Stimulated activated CD4-positive, alpha-beta T cell treated with anti-CD3 and anti-CD28 coated beads, Interleukin-4, amount 100 ng/mL, for 48 hours (primary cell): ENCODE data around the gene EHMT1.
A peak's percentile ranks its signal among the peaks of the same experiment; 100 is the strongest.

Source experiments
- DNase-seq, 2 donors: peaks; one replicate each; pipeline ENCODE4 v3.0.0-alpha.2; 2020; ENCODE audit warnings: low read depth in 2 of 2

The EHMT1 gene

DNA sequence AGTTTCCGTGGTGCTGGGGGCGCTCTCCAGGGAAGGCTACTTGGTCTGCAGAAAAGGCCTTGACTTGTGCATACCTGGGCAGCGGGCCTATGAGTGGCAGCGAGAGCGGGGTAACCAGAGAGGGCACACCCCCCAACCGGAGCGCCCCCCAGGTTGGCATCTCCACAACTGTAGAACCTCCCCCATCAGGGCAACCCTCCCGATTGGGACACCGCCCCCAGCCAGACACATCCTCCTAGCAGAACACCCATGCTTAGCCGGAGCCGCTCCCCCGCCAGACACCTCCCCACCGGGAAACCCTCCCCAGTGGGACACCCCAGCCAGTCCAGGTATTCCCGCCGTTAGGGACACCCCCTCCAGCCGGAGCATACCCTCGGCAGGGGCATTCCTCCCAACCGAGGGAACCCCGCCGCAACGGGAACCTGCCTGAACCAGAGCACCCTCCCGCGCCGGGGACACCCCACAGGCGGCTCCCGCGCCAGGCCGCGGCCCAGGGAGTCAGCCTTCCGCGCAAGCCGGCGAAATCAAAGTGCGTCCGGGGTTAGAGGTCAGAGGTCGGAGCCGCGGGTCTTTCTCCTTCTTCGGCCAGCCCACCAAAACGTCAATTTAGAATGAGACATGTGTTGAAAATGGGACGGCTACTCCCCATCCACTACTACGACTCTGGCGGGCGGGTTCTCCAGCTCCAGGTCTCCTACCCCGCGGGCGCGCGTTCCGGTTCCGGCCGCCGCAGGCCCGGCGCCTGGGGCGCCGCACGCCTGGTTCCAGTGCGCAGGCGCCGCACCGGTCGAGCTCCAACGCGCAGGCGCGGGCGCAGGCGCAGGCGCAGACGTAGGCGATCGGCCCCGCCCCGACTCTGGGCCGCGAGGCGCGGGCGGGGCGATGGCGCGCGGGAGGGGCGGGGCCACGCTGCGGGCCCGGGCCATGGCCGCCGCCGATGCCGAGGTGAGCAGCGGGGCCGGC lies at the start of gene EHMT1:
Gene EHMT1, plus strand, starts transcription at position 901 of the 963 bp plus-strand sequence. Its CDS starts 24 bp downstream, at position 925.
- peak; percentile 81 to 84 for DNase-seq

DNA sequence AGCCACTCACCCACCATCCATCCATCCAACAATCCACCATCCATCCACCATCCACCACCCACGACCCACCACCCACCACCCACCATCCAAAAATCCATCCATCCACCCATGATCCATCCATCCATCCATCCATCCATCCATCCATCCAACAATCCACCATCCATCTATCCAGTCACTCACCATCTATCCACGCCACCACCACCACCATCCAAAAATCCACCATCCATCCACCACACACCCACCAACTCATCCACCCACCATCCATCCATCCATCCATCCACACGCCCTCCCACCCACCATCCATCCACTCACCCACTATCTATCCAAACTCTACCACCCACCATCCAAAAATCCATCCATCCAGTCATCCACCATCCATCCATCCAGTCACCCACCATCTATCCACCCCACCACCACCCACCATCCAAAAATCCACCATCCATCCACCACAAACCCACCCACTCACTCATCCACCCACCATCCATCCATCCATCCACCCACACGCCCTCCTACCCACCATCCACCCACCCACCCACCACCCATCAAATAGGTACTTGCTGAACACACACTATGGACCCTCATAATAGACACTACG lies 49.1 kb upstream of the EHMT1 start:
- DNase-seq: no peak

DNA sequence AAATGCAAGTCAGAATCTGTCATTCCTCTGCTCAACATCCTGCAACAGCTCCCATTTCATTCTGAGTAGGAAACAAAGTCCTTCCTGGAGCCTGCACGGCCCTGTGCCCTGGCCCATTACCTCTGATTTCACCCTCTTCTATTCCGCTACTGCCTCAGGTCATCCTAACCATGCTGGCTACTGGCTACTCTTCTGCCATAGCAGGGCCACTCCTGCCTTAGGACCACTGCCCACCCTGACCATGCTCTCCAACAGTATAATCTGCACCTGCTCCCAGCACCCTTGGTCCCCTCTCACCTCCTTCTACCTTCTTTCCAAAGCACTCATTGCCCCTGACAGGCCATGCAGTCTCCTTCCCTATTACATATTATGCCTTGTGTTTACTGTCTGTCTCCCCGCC lies 48.2 kb upstream of the EHMT1 start:
- DNase-seq: no peak

DNA sequence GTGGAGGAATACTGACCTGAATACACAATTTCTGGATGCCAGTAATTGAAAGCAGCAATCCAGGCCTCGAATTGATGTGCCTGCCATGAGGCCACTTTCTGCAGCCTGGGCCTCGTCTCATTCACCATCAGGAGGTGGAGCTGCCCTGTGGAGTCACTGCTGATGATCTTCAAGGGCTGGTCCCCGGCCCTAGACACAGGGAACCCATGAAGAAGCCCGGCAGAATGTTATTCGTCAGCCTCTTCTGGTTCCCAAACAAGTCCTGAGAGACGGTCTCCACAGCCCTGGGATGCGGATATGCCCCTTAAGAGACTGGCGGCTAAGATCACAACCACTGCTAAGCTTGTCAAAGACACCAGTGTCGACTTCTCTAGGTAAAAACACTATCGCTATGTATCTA lies 44.6 kb upstream of the EHMT1 start:
- DNase-seq: no peak

DNA sequence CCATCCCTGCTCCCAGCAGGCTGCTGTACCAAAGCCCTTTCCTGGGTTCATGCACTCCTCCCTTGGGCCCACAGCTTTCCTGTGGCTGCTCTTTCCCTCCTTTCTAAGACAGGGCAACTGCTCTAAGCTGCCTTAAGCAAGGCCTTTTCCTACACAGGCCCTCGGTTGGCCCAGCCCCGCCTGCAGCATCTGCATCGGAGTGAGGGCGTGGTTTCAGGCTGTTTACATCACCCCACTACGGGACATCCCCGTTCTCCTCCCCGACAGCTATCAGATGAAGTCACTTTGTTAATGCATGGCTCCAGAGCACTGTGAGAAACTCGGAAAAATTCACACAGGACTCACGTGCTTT lies 43.5 kb upstream of the EHMT1 start:
- DNase-seq: no peak

DNA sequence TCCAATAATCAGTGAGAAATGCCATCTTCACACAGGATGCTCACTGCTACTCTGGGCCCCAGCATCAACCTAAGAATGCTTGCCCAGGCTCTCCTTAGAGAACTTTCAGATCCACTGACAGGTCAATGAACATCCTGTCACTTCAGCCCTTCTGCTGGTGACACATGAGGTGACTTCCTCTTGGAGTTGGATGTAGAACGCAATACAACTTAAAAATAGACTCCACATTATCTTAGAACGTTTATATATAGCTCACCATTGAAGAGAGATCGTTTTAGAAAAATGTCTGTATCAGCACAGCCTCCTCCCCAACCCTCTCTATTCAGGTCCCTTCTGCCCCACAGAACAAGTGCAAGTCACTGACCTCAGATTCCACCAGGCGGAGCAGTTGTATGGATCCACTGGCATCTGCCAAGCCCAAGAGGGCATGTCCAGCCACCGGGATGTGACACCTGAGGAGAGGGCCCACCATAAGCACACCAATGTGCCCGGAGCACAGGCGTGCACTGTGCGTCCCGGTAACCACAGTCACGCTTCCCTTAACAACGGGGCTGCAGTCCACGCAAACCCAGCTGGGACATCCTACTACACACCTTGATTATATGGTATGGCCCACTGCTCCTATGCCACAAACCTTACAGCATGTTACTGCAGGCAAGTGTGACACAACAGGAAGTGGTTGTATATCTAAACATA lies 42.9 kb upstream of the EHMT1 start:
- no peak for DNase-seq

DNA sequence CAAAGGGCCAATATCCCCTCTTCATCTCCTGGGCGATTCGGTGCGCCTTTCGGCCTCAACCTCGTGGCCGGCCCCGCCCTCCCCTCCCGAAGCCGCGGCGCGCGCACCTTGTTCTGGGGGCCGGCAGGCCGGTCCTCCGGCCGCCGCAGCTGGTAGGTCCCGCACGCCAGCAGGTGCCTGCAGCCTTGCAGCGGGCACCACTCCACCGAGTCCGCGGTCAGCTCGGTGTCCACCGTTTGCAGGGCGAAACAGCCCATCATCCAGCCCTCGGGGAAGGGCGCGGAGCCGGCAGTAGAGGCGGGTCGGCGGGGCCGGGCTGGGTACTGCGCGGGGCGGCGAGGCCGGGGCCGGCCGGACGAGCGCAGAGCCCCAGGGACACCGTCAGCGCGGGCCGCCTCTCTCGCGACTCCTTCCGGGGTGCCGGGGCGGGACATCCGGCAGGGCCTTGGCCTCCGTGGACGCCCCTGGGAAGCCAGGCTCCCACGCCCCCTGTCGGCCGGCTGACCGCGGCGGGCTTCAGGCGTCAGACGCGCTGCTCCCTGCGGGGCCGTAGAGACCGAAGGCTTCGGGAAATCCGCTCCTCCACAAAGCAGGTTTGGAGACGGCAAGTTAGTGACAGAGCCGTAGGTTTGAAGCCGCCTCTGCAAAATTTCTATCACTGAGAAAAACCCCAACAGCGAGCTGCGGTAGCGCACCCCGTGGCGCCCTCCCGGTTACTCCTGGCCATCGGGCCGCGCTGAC lies 40.1 kb upstream of the EHMT1 start, which contains the start of gene DPH7:
Gene DPH7, minus strand, starts transcription at position 408 of the 741 bp plus-strand sequence. Its CDS starts 148 bp downstream, at position 260.
- peak; percentile 94 to 96 for DNase-seq

DNA sequence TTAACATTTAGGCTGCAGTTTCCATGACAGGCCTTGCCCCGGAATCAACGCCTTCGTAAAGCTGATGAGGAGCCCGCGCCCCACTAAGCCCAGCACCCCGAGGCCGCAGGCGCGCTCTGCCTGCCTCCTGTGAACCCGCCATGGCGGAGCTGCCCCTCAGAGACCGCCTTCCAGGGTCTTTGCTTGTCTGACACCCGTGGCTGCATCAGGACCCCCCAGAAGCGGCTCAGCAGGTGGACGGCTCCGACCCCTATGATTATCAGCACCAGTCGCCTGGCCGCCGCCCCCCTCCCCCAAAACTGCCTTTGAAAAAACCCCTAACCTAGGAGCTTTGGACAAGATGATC lies 39.6 kb upstream of the EHMT1 start:
- no peak for DNase-seq

DNA sequence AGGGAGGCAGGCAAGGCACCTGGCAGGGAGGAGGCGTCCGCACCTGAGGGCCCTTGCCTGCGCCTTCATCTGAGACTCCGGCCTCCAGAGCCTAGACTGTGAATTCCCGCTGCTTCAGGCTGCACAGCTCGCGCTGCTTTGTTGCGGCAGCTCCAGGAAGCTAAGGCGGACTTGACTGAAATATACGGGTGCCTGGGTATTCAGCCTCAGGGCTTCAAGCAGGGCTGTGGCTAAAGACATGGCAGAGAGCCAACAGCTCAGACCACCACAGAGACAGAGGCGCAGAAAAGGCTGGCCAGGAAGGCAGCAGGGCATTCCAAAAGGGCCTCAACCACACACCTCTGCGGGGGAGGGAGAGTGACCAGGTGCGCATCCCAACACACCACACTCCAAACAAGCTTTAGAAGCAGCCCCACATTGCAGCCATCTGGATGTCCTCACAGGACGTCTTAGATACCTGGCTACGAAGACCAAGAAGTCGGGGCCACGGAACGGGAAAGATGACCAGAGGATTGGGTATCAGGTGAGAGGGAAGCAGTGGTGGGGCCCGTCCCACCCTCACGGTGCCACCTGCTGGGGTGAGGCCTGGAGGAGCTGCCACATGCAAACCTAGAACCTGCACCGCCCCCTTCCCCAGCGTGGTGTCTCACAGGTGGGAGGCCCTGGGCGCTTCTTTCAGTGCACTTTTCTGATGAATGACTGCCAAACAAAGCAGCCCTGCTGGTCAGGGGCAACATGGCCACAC lies 38.4 kb upstream of the EHMT1 start:
- no peak for DNase-seq

DNA sequence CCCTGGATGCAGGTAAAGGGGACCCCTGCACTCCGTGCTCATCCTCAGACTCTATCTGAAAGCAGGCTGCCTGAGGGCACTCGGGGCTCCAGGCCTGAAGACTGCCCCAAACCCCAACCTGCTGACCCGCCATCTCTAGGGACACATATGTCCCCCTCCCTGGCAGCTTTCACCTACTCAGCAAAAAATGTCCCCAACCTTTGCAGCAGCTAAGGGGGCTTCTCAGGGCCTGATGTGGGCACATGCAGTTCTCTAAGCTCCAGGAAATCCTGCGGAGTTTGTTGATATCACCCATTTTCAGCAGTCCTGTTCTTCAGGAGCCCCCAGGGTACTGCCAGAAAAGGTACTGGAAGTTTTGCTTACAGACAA lies 37.9 kb upstream of the EHMT1 start:
- DNase-seq: no peak

DNA sequence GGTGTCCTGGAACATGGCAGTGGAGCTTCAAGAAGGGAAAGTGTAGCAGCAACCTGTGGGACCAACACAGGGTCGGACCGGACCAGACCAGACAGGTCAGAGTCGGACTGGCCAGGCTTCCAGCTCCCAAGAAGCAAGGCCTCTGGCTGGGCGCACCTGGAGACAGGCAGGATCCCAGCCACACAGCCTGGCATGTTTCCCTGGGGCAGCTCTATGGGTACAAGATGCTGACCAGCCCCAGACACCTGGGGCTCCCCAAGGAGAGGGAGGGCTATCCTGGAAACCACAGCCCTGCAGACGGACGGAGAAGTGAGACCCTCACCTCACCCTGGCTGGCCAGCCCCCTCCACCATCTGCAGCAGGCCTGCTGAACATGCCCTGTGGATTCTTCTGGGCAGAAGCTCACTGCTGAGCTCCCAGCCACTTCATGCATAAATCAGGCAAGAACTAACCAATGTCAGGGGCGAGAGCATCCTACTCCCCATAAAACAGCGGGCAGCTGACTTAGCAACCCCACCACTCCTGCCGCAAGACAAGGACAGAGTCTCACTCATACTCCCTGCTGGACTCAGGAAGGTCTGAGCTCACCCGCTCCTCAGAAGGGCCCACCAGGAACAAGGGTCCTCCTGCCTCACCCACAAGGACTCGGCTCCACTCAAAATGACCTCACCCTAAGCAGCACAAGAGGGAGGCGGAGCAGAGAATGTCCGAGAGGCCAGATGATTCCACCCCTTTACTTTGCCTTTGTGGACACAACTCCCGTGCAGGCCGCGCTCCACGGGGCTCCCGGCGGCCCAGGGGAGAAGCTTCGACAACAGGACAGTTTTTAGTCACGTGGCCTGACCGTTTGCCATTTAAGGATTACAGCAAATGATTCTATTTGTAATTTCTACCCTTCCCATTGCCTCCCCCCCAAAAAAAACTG lies 37.2 kb upstream of the EHMT1 start:
- no peak for DNase-seq

DNA sequence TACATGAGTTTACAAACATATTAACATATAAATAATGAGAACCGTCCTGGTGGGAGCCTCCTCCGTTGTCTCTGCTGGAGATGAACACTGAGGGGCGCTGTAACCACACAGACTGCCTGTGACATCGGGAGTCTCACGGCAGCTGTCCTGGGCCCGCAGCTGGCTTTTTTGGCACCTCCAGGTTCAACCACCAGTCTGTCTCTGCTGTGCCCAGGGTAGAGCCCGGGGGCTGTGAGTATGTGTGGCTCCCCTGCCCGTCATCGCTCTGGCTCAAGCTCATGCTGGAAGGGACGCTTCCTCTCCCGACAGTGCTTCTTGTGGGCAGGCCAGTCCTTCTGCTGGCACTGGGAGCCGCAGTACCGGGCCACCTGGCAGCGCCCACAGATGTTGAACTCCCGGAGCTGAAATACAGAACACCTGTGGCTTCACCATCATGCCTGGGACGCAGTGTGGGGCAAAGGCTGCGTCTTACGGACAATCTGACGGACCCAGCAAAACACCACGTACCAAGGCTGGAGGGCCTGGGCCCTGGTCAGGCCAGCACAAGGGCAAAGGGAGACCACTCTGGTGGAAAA lies 36.4 kb upstream of the EHMT1 start:
- no peak for DNase-seq

DNA sequence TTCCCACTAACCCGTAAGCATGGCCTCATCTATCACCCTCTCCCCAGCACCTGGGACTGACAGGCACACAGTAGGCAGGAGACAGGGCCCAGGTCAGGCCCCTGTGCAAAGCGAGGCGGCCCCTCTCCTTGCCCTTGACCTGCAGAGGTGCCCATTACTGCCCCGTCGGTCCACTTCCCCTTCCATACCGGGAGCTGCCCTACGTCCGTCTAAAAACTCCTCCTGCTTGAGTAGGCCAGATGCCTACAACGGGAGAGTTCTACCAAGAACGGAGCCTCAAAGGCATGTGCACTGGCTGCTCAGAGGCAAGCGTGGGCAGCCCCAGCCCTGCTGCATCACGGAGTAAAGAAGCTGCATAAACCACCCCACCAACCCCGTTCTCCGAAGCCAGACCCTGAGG lies 35.5 kb upstream of the EHMT1 start:
- no peak for DNase-seq

DNA sequence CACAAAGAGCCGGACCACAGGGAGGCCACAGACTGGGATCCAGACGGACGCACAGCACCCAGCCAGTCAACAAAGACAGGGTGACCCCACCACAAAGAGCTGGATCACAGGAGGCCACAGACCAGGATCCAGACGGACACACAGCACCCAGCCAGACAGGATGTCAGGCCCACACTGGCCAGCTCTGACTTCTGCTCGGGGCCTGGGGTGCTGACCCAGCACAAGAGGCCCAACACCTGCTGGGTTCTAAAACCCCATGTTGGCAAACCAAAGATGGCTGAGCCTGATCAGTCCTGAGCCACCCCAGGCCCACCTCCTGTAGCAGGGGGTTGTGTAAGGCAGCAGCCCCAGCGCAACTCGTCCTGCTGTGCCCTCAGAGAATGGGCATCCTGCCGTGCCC lies 34.8 kb upstream of the EHMT1 start:
- DNase-seq: no peak

DNA sequence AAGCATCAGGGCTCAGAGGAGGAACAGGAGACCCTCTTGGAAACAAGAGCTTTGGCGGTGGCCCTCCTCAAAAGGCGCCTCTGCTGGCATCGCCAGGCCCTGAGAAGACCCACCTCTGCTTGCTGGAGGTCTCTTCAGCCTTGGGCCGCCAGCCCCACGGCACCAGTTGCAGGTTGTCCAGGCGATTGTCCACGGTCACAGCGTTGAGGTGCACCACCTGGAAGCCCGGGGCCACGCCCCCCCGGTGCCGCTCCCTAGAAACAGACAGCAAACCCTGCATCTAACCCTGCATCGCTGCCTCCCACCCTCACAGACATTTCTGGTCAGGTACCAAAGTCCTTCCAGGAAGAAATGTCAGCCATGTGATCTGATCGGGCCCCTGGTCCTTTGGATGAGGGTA lies 32.0 kb upstream of the EHMT1 start:
- DNase-seq: no peak

DNA sequence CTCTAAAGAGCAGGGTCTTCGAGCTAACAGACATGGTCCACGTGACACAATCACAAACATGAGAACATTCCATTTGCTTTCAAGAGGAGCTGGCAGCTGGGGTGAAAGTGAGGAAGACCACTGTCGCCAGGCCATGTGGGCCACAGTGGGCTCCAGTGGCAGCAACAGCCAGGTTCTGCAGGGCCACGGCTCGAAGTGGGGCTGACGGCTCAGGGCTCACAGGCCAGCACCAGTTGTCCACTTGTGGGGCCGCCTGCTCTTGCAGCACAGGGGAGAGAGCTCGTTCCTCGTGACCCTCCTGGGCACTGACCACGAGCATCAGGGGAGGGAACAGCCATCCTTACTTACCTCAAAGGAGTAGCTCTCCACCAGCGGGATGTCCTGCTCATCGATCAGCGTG lies 30.5 kb upstream of the EHMT1 start:
- DNase-seq: no peak

DNA sequence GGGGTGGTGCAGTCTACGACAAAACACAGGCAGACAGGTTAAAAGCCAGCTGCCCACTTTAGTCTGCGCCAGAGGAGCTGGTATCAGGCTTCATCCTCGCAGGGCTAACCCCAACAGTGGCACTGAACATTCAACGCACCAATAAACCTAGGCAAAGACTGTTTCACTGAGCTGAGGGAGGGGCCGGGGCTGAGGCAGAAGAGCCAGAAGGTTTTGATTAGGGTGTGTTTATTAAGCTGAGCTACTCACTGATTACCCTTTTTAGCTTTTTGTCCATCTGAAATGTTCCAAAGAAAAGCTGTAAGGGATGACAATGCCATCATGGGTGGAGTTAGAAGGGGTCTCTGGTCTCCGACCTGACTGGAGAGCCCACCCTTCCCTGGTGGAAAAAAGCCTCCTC lies 29.9 kb upstream of the EHMT1 start:
- DNase-seq: no peak

DNA sequence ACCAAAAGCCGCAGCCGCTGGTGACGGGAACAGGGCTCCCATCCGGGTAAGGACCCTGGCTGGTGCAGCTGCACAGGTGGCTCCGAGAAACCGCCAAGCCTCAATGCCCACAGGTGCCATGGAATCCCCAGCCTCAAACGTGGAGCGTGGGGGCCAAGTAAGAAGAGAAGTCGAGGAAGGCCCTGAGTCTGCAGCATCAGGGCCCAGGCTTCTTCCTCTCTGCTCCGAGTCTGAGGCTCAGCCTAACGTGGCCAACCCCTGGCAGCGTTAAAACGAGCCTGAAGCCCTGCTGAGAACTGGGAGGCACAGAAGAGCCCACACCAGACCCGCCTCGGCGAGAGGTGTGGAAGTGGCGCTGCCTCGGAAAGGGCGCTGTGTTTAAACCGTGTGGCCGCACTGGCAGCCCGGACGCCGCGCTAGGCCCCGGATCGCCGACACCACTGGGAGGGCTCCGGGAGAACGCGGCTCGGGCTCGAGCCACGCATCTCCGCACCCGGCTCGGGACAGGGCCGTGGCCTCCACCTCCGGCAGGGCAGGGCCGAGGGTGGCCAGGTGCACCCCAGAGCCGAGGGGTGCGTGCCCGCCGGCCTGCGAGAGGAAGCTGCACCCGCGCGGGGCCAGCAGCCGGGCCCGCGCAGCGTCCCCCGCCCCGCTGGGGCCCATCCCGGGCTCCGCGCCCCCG lies 29.2 kb upstream of the EHMT1 start:
- DNase-seq: no peak

DNA sequence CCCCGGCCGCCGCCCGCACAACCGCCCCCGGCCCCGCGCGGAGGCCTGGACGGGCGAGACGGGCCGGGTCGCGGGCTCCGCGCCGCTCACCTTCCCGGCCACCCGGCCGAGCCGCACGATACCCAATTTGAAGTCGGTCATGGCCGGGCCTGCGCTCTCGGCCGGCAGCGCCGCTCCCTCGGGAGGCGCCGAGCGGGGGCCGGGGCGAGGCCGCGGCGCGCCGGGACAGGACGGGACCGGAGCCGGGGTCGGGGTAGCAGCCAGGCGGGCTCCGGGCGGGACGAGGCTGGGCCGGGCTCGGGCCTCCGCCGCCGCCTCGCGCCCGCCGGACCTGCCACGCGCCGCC lies 28.7 kb upstream of the EHMT1 start:
- no peak for DNase-seq
